ENCODE measurements around the gene TUBB1. TPM values are rescaled to one million over a fixed set of nuclear protein-coding genes. Genes with fewer than 3 reads are reported as not detected.

The TUBB1 gene
- total and polyA plus RNA-seq, 4 donors: 0.64 to 6.8 (median 3.7) TPM

DNA sequence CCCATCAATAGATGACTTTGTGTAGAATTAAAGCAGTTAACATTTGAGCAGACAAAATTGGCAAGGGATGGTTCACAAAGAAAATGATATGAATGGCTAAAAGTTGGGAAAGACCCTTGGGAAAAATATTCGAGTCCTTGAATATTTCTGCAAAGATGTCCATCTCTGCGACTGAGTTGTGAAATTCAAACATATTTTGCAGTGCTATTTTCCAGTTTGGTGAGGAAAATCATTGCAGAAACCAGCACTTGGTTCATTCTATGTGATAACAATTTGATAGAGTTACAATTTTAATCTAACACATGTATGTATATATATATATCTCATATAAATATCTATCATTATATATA, 29.4 kb downstream of the TUBB1 start:
- Histone ChIP-seq H3K27me3 (ENCODE audit: control insufficient read depth in 3 of 3, insufficient read depth in 3 of 3, low read length in 2 of 3) (peaks cover 0 to 3% (median 2%) of the 10 kb centered on the region in 3 donors), H3K9me3 (ENCODE audit: control insufficient read depth in 4 of 4, insufficient read depth in 3 of 4, low read length in 3 of 4) (no peaks in the 10 kb centered on the region), H3K4me3 (no peak overlapping the region), H3K4me1 (ENCODE audit: control insufficient read depth in 5 of 5, insufficient read depth in 5 of 5, low read length in 5 of 5) (peaks cover 0 to 8% (median 0%) of the 10 kb centered on the region in 5 donors), H3K27ac (ENCODE audit: low read depth in 1 of 2, low read length in 1 of 2) (no peak overlapping the region), H3K36me3 (ENCODE audit: control insufficient read depth in 4 of 4, insufficient read depth in 4 of 4, low read length in 4 of 4) (no peaks in the 10 kb centered on the region), H3K9ac (ENCODE audit: insufficient read depth in 1 of 2, low read length in 2 of 2) (no peak overlapping the region)
- TF ChIP-seq CTCF (IDR thresholded peaks at IDR 0.05; ENCODE audit: control extremely low read depth, extremely low read depth): no peak
- no peak for DNase-seq
- 73 to 79% methylated on average over 2 of the region's 2 CpGs for WGBS, 2 donors
- ATAC-seq (ENCODE audit: insufficient read depth, low FRiP score): no peak

- no peak for TF ChIP-seq CTCF (IDR thresholded peaks at IDR 0.05; ENCODE audit: control extremely low read depth, extremely low read depth)
- WGBS, 2 donors: 81 to 85% methylated on average over 1 of the region's 1 CpG
- Histone ChIP-seq H3K4me1 (ENCODE audit: control insufficient read depth in 5 of 5, insufficient read depth in 5 of 5, low read length in 5 of 5) (peaks cover 0 to 8% (median 0%) of the 10 kb centered on the region in 5 donors), H3K4me3 (no peak overlapping the region), H3K9me3 (ENCODE audit: control insufficient read depth in 4 of 4, insufficient read depth in 3 of 4, low read length in 3 of 4) (no peaks in the 10 kb centered on the region), H3K27ac (ENCODE audit: low read depth in 1 of 2, low read length in 1 of 2) (no peak overlapping the region), H3K36me3 (ENCODE audit: control insufficient read depth in 4 of 4, insufficient read depth in 4 of 4, low read length in 4 of 4) (no peaks in the 10 kb centered on the region), H3K27me3 (ENCODE audit: control insufficient read depth in 3 of 3, insufficient read depth in 3 of 3, low read length in 2 of 3) (peaks cover 0 to 3% (median 2%) of the 10 kb centered on the region in 3 donors), H3K9ac (ENCODE audit: insufficient read depth in 1 of 2, low read length in 2 of 2) (no peak overlapping the region)
- no peak for ATAC-seq (ENCODE audit: insufficient read depth, low FRiP score)
- no peak for DNase-seq
Measured at GRCh38 chr20:59050437-59050836, 31.2 kb downstream of the TUBB1 start.

GRCh38 chr20:59051666-59052185, 32.5 kb downstream of the TUBB1 start:
- WGBS, 2 donors: 89 to 91% methylated on average over 6 of the region's 6 CpGs

More at GRCh38 chr20:59051666-59052185, 32.5 kb downstream of the TUBB1 start:
- no peak for TF ChIP-seq CTCF (IDR thresholded peaks at IDR 0.05; ENCODE audit: control extremely low read depth, extremely low read depth)
- H3K9ac ChIP-seq (ENCODE audit: insufficient read depth in 1 of 2, low read length in 2 of 2): no peak overlapping the region
- no peaks in the 10 kb centered on the region for H3K9me3 ChIP-seq (ENCODE audit: control insufficient read depth in 4 of 4, insufficient read depth in 3 of 4, low read length in 3 of 4)
- no peaks in the 10 kb centered on the region for H3K36me3 ChIP-seq (ENCODE audit: control insufficient read depth in 4 of 4, insufficient read depth in 4 of 4, low read length in 4 of 4)
- peaks cover 0 to 3% (median 2%) of the 10 kb centered on the region in 3 donors for H3K27me3 ChIP-seq (ENCODE audit: control insufficient read depth in 3 of 3, insufficient read depth in 3 of 3, low read length in 2 of 3)
- H3K4me1 ChIP-seq (ENCODE audit: control insufficient read depth in 5 of 5, insufficient read depth in 5 of 5, low read length in 5 of 5): peaks cover 0 to 8% (median 0%) of the 10 kb centered on the region in 5 donors
- H3K4me3 ChIP-seq: no peak overlapping the region
- DNase-seq (no peak), ATAC-seq (ENCODE audit: insufficient read depth, low FRiP score) (no peak)
- no peak overlapping the region for H3K27ac ChIP-seq (ENCODE audit: low read depth in 1 of 2, low read length in 1 of 2)
